ENCODE results near the gene RYR3.

Gene RYR3

DNA sequence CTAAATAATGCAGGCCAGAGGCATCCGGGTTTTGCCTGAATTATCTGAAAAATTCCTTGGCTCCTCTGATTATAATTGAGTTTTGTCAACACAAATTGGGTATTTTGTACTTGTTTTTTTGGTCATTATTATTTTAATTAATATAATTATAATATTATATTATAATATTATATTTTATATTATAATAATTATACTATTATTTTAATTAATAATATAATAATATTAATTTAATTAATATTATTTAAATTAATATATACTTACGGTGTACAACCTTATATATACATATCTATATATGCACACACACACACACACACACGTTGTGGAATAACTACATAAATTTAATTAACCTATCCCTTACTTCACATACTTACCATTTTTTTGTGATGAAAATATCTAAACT lies 73.5 kb downstream of the RYR3 start:
- DNase-seq (ENCODE audit: low read depth): no peak

DNA sequence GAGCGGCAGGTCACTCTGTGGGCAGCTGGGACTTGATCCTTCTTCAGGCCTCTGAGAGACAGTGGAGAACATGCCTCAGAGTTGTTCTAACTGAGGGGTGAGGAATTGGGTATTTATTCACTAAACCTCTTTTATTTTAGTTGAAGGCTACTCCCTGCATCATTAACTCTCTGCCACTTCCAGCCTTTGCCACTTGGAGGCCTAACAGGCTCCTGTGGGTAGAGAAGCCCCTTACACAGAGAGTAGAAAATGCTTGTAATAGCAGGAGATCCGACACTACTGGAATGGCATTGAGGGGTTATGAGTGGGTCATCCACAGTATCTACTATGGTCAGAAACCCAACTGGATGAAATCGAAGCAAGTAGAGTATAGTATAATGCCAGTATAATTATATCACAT lies 81.7 kb downstream of the RYR3 start:
- no peak for DNase-seq (ENCODE audit: low read depth)

DNA sequence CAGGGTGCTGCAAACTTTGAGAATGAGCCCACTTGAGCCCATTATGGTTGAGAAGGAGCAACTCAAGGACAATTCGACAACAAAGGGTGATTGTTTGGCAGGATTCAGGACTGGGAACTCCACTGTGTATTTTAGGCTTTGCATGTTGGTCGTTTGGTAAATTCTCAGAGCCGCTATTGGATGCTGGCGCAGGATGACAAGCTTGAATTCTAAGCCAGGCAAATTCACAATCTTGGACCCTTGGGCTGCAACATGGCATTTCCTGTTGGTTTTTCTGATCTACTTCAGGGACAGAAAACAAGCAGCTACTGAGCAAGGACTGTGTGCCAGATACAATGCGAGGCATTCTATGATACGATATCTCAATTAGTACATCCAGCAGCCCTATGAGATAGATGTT lies 82.8 kb downstream of the RYR3 start:
- DNase-seq (ENCODE audit: low read depth): no peak

DNA sequence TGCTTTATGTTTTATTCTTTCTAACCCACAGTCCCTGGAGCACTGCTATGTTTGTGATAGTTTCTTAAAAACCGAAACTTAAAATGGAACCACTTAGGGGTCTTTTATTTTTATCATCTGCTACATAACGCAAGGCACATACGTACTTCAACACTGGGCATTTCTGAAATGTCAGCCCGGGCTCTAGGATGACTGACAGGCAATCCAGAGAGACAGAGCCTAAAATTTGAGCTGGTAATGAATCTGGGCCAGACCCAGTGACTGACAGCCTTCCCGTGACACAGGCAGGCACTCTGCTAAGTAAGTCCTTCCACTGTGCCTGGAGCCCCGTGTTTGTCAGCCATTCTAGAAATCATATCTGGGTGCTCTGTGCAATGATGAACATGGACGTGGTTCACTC lies 84.6 kb downstream of the RYR3 start:
- no peak for DNase-seq (ENCODE audit: low read depth)

DNA sequence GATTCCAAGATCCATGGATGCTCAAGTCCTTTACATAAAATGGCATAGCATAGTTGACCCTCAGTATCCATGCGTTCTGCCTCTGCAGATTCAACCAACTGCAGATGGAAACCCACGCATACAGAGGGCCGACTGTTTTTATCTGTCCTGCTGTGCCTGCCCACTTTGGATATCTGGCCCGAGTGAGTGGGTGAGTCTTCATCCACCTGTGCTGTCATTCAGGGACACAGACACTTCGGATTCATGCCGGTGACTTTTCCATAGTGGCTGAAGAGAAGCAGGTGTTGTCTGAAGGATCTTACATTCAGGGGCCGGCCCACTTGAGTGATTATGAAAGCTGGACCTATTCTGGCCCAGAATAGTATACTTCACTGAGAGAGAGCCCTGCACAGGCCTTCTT lies 85.1 kb downstream of the RYR3 start:
- no peak for DNase-seq (ENCODE audit: low read depth)

DNA sequence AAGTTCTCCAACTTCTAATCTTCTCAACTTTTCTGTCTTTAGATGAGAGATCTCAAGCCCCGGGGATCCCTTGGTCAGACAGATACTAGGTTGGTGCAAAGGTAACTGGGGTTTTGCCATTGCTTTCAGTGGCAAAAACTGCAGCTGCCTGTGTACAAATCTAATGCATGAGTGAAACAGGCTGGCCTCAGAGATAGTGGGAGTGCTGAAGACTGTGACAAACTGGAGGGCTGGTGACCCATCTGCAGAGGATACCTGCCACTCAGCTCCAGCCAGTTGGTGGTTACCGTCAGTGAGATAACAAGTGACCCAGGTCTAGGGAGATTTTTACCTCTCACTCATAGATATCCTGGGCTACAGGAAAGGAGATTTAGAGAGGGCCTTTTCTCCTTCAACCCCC lies 85.7 kb downstream of the RYR3 start:
- DNase-seq (ENCODE audit: low read depth): no peak

DNA sequence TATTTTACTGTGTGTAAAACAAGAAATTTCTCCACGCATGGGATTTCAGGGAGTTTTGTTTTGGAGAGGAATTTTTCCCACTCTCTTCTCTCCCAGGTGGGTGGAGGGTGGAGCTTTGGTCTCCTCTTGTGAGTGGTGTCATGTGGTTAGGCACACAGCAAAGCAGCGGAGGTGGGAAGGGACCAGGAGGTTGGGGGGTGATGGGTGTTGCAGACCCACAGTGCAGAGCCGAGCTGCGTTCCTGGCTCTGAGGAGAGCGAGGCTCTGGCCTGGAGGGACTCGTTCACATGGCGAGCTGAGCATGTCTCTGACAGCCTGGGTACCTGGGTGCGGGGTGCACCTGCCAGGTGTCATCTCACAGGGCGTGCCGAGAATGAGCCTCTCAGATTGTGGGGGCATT lies 87.8 kb downstream of the RYR3 start:
- no peak for DNase-seq (ENCODE audit: low read depth)

DNA sequence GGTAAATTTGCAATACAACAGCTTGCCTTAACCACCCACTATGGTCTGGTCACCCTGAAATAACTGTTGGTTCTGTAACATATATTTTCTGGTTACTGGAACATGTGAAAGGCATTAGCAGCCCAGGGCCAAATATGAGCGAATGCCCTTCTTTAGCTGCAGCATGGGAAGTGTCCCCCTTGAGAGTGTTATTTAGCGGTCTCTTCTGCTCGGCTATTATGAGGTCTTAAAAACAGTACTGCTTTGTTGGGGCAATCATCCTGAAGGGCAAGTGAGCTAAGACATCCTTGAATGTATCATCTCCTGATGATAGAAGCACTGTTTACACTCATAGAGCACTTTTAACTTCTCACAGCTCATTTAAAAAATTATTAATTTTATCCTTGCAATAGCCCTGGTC lies 90.2 kb downstream of the RYR3 start:
- DNase-seq (ENCODE audit: low read depth): no peak

DNA sequence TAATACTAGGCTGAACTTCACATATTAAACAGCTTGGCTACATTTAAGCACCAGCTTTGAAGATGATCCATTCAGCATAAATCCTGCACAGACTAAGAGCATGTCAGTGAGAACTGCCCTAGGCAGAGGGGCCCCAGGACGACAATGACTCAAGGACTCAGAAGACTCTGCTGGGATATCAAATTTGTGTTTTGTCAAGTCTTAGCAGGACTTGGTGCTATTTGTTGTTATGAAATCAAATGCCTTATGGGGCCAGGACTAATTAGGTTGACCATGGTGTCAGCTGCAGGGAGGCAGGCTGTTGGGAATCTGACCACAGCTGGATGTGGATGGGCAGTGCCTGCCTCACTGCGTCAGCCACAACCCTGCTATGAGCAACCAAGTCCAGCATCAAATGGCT lies 91.8 kb downstream of the RYR3 start:
- no peak for DNase-seq (ENCODE audit: low read depth)

DNA sequence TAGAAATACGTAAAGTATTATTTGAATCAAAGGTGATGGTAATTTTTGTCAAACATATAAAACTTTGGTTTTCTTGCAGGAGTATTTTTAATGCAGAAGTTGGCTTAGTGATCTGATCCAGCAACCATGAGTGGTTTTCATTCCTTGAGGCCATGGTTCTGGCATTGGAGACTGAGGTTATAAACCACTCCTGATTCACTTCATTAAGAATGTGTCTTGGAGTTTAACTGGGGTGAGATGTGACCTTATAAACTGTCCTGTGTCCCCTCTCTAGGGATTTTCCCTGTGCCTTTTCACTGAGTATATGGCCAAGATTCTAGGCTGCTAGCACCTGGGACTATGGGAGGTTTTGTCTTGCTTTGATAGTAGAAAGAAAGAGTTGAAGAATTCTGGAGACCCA lies 94.3 kb downstream of the RYR3 start:
- DNase-seq (ENCODE audit: low read depth): no peak

DNA sequence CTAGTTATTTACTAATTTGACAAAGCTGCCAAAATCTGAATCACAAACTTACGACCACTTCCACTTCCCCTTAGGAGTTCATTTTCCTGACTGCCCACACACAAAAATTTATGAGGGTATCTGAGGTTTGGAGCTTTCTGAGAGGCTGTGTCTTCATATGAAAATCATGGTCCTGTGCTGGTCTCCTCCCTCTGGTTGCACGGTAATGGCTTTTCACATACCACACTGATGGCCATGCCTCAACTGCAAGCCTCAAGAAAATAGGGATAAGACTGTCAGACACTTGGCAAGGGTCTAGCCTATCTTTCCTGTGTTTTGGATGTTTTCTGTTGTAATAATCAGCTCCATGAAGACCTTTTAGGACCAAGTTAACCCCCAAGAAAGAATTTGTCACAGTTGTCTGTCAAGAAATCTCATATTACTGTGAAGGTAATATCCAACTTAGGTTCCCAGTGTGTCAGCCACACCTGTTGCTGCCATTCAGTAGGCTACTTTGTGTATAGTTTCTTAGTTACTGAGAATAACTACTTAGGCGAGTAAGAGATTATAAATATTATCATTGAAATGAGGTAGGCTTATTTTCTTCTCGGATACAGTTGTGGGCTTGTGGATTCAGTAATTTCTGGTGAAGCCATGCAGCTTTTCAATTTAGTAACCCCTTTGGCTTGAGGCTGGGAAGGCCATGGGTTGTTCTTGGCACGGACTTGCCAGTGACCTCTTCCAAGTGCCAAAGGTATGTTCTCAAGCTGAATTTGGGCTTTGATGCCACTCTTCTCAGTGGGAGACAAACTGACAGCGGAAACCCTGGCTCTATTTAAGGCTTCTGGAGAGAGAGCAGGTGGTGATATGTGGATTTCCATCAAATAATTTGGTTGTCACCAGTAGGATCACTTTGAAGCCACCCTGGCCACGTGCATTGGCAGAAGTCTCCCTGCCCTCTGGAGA lies 101.1 kb downstream of the RYR3 start:
- DNase-seq (ENCODE audit: low read depth): no peak

DNA sequence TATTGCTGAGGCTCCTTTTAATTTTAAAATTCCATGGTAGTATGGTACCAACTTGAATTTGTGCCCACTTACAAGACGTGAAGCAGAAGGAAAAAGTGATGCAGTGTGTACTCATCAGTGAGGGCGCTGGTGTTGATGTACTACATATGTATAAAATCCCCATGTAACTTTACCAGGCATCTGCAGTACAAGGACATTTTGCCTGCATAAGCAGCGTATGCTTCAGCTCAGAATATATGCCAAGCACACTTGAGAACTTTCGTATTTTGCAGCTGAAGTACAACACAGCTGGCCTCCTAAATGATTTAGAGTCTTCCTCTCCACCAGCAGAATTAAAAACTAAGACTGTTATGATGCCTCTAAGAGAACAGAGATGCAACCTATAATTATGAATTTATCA lies 108.9 kb downstream of the RYR3 start:
- no peak for DNase-seq (ENCODE audit: low read depth)

DNA sequence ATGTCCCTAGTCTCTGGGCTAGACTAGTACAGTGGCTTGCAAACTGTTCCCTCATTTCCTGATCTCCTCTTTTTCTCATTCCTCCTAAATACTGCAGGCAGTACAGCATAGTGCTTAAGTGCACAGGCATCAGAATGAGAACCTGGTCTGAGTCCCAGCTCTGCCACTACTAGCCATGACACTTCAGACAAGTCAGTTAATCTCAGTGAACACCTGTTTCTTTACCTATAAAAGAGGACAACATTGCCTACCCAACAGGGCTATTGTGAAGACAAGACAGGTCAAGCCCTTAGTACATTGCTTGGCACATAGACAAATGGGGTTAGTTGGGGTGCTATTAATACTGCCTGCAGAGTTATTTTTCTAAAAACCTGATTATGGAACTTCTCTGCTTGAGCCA lies 113.3 kb downstream of the RYR3 start:
- DNase-seq (ENCODE audit: low read depth): no peak

DNA sequence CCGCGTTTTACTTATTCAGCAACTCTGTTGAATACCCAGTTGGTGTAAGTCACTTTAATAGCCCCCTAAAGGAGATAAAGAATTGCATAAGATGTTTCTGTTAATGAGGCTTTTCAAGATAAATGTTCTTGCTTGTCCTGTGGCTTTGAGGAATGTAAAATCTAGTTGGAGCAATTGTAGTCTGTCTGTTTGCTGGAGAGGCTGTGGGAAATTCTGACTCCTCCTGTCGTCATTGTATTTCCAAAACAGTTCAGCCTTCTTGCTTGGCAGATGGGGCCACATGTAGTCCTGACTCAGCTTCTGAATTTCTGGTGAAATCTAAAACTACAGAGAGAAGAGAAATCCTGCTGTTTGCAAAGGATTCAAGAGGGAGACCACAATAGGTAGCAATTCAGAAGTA lies 114.4 kb downstream of the RYR3 start:
- DNase-seq (ENCODE audit: low read depth): peak; percentile 4

DNA sequence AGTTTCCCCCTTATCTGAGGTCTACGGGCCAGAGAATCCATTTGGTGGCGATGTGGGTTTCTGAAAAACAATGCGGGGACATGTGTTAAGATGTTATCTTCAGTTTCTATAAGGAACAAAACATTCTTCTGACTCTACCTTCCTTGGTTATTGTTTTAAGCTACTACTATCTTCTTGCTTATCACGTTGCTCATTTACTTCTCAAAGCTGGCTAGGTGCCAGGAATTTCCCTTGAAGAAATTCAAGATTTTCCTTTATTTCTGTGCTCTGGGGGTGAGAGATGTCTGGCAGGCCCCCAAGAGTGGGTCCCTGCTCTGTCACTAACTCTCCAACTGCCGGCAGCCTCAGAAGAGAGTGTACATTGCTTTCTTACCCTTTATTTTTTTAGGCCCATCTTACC lies 119.8 kb downstream of the RYR3 start:
- DNase-seq (ENCODE audit: low read depth): no peak

DNA sequence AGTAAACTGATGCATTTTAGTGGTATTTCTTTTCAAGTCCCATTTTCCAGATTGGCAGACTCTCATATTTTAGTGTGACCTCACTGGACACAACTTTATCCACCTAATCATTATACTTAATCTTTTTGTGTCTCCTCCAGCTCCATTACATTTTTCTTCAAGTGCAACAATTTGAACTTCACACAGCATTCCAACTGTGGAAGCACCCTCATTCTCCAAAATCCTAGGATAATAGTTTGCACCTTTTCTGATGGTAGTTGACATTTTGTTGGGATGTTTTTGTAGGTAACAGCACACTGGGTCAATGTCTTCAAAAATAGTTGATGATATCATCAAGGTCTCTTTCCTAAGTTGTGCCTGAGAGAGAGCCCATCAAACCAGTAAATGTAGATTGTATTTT lies 123.1 kb downstream of the RYR3 start:
- no peak for DNase-seq (ENCODE audit: low read depth)

DNA sequence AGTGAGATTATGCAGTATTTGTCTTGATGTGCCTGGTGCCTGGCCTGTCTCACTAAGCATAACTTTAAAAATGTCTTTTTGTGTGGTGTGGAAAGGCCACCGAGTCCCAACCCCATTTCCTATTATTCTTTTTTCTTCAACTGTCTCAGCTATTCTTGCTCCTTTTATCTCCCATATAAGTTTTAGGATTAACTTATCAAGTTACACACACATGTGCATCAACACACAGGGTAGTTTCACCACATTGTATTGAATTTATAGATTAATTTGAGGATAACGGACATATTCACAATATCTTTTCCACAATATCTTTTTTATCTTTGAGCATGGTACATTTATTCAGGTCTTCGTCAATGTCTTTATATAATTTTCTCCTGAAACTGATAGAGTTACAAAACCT lies 127.6 kb downstream of the RYR3 start:
- DNase-seq (ENCODE audit: low read depth): no peak

DNA sequence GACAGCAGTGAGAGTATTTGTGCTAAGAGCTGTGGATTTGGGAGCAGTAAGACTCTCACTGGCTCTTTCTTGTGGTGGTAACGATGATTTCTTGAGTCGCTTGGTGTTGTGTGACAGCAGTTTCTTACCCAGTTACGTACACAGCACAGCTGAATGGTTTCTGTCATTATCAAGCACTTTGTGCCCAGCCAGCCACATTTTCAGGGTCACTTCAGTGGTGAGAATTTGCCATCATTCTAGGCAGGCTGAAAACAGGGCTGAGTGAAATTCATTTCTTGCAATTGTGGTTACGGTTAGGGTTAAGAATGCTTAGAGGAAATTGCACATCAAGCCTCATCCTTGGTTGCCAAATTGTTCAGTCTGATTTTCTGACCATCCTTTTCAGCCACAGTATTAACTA lies 130.1 kb downstream of the RYR3 start:
- DNase-seq (ENCODE audit: low read depth): no peak

DNA sequence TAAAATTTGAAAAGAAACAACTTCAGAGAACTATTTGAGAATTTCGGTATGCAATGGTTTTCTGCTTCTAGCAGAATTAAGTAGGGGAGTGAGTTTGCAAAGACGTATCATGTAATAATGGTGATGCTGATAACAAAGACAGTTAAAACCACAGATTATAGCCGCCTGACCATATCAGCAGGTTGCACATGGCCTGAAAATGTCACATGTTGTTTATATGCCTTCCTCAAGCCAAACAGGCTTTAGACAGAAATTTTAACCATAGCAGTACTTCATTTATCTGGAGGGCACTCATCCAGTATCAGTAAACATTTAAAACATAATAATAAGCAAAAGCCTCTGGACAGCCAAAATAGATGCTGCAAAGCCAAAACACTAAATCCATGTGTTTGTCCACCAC lies 131.7 kb downstream of the RYR3 start:
- DNase-seq (ENCODE audit: low read depth): no peak

DNA sequence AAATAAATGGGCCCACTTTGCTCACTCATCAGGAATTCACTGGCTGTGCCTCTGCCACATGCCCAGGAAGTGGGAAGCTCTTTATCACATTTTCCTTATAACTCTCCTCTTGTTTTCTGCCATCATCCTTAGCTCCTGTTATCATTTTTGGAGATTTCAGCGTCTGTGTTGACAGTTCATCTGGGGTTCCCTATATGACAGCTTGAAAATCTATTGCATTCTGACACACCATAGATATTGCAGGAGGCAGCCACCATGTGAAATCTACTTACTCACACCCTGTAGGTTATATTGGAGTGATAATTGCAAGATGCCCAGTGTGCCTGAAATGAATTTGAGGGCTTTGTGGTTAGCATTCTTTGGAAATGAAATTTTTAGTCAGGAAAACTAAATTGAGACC lies 132.9 kb downstream of the RYR3 start:
- DNase-seq (ENCODE audit: low read depth): no peak

DNA sequence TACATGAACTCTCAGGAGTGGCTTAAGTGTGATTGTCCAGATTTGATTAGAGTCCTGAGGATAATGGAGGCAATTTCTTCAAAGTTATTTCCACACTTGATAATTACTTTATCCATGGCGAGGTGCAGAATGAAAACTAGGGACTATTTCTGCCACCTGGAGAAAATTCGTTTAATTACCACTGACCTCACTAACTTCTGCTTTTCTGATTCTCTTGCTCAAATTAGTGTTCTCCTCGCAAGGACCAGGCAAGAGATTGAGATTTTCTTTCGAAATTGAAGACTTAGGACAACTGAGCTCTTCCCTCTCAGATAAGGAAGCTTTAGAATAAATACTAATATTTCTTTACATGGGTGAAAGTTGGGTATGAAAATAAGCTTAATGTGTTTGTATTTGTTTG lies 135.2 kb downstream of the RYR3 start:
- no peak for DNase-seq (ENCODE audit: low read depth)

DNA sequence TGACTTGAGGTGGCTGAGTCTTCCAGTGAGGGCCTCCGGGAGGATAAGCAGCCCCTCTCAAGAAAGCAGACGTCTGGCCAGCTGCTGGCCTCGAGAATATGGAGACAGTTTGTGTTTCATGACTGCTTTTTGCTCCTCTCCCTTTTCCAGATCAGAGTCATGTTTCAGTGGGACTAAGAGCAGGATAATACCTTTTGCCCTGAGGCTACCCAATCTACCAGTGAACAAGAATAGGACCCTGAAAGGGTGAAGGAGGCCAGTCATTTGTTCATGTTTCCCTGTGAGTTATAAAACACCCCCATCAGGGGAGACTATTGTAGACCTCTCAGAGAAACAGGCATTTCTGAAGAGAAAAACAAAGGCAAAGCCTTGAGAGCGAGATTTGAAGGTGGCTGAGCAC lies 137.4 kb downstream of the RYR3 start:
- DNase-seq (ENCODE audit: low read depth): no peak

DNA sequence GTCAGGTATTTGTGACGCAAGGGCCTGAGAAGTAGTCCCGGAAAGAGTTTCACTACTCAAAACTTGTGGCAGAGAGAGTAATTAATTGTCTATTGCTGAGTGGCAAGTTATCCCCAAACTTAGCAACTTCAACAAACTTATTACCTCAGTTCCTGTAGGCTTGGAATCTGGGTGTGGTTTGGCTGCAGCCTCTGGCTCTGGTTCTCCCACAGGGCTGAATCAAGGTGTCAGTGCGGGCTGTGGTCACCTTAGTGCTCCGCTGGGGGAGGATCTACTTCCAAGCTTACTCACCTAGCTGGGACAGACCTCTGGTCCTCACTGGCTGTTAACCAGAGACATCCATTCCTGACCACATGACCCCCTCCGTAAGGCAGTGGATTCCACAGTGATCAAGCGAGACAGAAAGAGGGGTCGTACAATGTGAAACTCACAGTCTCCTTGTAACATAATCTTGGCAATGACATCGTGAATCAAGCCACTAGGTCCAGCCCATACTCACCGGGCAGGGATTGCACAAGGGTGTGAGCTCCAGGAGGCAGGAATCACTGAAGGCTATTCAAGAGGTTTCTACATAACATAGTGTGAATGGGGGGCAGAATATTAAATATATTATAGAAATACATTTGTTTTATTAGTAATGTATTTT lies 138.3 kb downstream of the RYR3 start:
- no peak for DNase-seq (ENCODE audit: low read depth)

DNA sequence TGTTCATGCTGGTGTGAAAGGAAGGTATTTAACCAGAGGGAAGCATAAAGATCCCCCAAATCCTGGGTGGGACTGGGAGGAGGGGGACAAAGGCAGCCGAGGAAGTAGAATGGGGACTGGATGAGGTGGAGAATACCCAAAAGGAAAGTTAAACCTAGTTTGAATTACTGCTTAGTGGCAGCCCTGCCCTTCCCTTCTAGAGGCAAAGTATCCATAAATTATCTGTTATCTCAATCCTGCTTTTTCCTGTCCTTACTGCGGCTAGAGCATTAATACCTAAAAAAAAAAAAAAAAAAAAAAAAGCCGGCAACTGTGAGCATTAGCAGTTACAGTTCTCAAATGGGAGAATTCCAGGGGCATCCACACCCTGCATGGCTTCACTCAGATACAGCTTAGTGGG lies 139.0 kb downstream of the RYR3 start:
- DNase-seq (ENCODE audit: low read depth): no peak

Data from amniotic epithelial cell (primary cell).